Left renal pelvis (tissue), 4 donors: ENCODE results near the gene COLGALT1. TPM values are rescaled to one million over a fixed set of nuclear protein-coding genes. Genes with fewer than 3 reads are reported as not detected.
"Not testable (repeated sequence)": the region's sequence is repeated elsewhere in the genome, so short reads cannot be mapped to it uniquely, and the experiment has no call there.

ENCODE experiments used
- DNase-seq, 4 donors: peaks; one replicate each; pipeline ENCODE4 v3.0.0-alpha.2; 2013; ENCODE audit warnings: low read depth in 4 of 4, low spot score in 3 of 4
- polyA plus RNA-seq, 4 donors: library from polyadenylated mRNA; unstranded; fragments of 120-200 nt; gene quantifications; one replicate each; pipeline ENCODE4 v1.2.1, GENCODE V29; 2013; ENCODE audit not compliant: insufficient read length in 4 of 4

Gene COLGALT1
- polyA plus RNA-seq, 4 donors = 45.1 to 74.7 (median 52.8) TPM

GRCh38 chr19:17590866-17591265 lies 35.4 kb downstream of the COLGALT1 start:
- no peak for DNase-seq

GRCh38 chr19:17594296-17594695 lies 38.8 kb downstream of the COLGALT1 start:
- DNase-seq = not testable (repeated sequence)

GRCh38 chr19:17598063-17598462 lies 42.6 kb downstream of the COLGALT1 start:
- not testable (repeated sequence) for DNase-seq

GRCh38 chr19:17598953-17599352 lies 43.5 kb downstream of the COLGALT1 start:
- DNase-seq = no peak

GRCh38 chr19:17599780-17600179 lies 44.3 kb downstream of the COLGALT1 start:
- DNase-seq = no peak

DNA sequence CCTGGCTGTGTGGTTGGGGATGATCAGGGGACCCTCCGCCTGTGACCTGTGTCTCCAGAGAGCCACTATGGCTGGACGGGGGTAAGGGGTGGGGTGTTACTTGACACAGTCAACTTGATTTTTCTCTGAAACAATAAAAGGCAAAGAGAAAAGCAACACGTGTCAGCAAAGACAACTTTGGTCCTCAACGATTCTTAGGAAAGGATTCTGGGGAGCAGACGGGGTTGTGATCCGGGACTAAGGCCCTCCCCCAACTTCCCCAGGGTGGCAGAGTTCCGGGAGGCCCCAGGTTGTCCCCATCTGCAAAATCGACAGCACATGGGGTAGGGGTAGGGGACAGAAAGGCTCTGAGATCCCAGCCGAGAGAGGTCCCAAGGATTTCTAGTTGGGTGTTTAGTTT lies 46.2 kb downstream of the COLGALT1 start:
- DNase-seq = no peak

DNA sequence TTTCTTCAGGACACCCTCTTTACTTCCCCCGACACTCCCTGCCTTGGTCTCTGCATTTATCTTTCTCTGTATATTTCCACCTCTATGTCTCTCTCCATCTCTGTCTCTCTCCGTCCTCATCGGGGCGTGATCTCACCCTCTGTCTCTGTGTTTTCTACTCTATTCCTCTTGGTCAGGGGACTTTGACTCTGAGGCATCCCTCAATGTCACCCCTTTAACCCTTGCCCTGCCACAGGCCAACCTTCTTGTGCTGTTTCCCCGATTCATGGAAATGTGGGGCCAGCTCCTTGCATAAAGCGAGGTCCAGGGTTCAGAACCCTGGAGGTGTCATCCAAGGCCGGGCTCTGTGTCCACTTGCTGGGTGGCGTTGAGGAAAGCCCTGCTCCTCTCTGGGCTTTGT lies 46.8 kb downstream of the COLGALT1 start:
- DNase-seq = no peak

- no peak for DNase-seq
Measured at GRCh38 chr19:17602872-17603510, 47.5 kb downstream of the COLGALT1 start.

DNA sequence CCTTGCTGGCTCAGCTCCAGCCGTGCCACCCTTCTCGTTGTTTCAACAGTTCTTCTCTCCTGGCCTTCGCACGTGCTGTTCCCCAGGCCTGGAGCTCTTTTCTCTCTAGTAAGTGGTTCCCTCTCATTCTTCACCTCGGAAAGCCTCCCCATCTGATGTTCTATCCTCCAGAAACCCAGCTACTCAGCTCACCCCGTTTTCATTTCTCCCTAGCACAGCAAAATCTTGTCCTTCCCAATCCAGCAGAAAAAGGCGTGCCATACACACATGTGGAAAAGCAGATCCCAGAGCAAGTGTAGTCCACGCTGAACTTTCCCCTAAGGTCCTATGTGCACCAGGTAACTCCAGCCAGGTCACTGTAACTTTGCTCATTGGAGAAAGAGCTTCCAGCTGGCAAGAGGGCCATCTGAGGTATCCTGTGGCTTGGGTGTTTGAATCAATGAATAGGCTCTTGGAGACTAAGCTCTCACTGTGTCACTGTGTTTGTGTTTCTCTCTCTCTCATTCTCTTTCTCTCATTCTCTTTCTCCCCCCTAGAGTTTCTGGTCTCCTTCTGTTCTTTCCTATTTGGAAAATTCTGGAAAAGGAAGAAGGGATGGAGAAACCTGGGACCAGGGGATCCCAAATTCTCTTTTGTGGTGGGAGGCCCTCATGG lies 49.0 kb downstream of the COLGALT1 start:
- no peak for DNase-seq

- no peak for DNase-seq
Measured at GRCh38 chr19:17605117-17605516, 49.7 kb downstream of the COLGALT1 start.

DNA sequence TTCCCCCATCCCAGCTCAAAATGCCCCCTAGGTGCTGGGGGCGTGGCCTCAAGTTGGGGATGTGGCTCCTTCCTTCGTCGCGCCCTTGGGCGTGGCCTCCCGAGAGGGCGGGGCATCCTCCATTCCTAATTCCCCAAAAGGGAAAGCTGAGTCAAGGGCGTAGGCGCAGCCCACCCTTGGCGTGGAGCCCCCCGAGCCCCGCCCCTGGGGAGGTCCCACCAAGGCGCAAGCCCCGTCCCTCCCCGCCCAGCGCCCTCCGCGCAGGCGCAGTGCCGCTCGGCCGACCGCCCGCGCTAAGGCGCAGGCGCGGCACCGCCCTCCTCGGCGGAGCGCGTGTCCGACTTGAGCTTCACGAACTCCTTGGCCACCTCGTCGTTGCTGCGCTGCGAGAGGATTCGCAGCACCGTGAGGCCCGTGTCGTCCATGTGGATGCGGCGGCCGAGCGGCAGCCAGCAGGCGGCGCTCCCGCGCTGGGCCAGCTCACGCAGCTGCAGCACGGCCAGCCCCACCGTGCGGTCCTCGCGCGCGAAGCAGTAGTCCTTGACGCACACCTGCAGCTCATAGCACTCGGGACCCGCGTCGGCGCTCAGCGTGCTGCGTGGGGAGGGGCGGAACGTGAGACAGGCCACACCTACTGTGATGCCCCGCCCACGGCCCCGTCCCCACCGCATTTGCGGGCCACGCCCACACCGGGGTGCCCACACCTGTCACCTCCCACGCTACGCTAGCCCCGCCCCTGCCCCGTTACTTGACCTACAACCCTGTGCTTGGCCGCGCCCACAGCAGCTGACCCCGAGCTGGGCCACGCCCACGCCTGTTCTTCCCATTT lies 50.5 kb downstream of the COLGALT1 start:
- peak; percentile 58 to 71 (median 64) for DNase-seq

GRCh38 chr19:17606590-17607185 lies 51.2 kb downstream of the COLGALT1 start:
- DNase-seq = no peak

- DNase-seq = no peak
Measured at GRCh38 chr19:17607936-17608335, 52.5 kb downstream of the COLGALT1 start.

- no peak for DNase-seq
Measured at GRCh38 chr19:17610384-17610783, 54.9 kb downstream of the COLGALT1 start.

DNA sequence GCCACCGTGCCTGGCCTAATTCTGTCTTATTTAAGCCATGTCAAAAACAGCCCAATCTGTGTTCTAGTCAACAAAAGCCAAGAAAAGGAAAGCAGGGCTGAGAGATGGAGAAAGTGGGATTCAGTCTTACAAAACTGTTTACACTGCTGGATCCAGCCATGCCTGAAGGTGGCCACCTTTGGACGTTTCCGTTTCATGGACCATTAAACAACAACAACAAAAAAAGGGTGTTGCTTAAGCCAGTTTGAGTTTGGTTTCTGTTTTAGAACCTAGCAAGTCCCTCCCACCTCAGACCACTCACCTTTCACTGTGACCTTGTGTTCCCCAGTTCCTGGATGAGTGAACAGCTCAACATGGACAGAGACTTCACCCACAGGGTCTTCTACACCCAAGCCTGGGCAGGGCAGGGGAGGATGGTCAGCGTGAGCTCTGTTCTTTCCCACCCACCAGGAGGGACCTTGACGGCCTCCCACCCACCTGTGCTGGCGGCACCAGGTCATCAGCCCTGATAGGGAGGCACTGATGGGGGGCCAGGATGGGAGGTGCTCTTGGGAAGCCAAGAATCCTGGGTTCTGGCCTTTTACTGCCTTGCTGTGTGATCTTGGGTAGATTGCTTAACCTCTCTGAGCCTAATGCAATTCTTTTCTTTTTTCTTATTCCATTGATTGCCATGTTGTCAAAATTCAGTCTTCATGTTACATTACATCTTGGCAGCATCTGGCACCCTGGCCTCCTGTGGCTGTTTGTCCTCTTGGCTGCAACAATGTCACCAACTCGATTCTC lies 56.2 kb downstream of the COLGALT1 start:
- peak in 1 of 4 donors; percentile 24 for DNase-seq

DNA sequence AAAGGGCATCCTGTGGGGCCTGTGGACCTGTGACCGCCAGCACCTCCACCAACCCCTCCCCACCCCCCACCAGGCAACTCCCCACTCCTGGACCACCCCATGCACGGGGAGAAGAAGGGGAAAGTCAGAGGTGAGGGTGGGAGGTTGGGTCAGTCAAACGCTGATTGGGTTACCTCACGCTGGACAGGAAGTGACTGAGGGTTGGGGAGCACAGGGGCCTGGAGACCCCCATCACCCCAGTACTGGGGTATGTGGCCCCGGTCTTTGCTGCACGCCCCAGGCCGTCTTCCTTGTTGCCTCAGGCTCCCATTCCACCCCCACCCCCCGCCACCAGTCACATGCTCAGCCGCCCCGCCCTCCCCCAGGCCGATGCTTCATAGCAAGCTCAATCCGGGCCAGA lies 59.0 kb downstream of the COLGALT1 start:
- no peak for DNase-seq

DNA sequence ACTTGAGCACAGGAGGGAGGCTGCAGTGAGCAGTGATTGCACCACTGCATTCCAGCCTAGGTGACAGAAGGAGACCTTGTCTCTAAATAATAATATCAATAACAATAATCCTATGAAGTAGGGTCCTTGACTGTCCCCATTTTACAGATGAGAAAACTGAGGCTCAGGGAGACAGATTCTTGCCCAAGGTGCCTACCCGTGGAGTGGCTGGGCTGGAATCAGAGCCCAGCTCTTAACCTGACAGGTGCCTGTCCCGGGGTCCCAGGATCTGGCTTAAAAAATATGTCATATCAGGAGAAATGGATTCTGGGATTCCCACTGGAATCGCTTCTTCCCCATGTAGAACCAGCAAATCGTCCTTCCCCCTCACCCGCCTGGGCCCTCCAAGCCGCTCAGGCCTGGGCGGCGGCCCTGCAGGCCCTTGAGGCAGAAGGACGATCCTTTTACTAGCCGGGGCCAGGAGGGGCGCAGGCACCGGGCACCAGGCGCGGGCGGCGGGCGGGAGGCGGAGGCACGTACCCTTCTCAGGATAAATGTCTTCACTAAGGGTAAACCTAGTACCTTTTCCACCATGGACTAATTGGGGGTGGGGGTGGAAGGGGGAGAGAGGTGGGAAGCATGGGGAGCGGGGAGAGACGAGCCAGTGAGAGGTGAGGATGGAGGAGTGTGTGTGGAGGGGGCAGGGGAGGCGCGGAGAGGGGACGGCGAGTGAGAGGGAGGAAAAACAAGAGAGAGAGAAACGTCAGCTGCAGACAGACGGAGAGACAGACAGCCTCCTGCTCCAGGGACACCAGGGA lies 60.6 kb downstream of the COLGALT1 start:
- no peak for DNase-seq

GRCh38 chr19:17616686-17616960 lies 61.2 kb downstream of the COLGALT1 start:
- DNase-seq = no peak

DNA sequence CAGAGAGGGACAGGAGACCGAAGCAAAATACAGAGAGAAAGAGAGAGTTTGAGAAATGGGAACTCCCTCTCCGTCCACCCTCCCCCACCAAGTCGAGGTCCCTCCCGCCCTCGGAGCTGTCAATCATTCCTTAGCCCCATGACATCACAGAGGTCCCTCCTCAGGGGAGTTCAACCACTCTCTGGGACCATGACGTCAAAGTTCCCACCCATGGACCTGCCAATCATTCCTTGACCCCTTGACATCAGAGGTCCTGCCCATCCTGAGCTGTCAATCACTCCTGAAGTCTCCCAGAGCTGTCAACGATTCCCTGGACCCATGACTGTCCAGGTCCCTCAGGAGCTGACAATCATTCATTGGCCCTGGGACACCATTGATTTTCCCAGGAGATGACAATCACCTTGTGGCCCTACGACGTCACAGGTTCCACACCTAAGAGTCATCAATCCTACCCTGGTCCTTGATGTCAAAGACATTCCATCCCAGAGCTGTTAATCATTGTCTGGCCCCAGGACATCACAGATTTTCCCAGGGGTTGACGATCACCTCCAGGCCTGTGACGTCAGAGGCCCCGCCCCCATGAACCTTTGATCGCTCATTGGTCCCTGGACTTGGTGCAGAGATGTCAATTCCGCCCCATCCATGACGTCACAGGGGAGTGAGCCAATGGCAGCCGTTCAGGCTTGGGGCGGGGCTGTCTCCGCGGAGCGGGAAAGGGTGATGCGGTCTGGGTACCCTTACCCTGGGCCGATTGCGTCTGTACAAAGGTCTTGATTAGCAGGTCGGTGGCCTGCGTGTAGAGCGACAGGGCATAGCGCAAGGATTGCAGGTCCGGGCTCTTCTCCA lies 61.7 kb downstream of the COLGALT1 start:
- DNase-seq = no peak
